ENCODE measurements around the gene THAP7.

DNA sequence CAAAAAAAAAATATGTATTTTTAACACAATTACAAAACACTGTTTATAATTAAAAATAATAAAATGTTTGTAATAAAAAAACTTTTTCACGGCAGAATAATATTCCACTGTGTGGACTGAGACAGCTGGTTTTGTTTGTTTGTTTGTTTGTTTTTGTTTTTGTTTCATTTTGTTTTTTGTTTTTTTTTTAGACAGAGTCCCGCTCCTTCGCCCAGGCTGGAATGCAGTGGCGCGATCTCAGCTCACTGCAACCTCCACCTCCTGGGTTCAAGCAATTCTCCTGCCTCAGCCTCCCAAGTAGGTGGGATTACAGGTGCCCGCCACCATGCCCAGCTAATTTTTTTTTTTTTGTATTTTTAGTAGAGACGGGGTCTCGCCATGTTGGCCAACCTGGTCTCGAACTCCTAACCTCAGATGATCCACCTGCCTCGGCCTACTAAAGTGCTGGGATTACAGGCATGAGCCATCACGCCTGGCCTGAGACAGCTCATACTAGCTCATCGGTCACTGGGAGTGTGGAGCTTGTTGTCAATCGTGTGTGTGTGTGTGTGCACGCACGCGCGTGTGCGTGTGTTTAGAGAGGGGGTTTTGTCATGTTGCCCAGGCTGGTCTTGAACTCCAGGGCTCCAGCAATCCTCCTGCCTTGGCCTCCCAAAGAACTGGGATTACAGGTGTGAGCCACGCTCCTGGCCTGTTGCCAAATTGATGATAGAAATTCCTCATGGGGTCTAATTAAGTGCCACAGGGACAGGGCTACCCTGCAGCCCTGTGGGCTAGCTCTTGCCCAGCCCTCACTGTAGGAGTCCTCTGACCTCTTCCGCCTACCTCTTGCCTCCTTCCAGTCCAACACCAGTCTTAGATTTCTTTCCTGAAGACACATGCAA, 42.1 kb downstream of the THAP7 start:
- TF ChIP-seq EZH2 (IDR thresholded peaks at IDR 0.05), result no peak
- TF ChIP-seq, protein P1, sequence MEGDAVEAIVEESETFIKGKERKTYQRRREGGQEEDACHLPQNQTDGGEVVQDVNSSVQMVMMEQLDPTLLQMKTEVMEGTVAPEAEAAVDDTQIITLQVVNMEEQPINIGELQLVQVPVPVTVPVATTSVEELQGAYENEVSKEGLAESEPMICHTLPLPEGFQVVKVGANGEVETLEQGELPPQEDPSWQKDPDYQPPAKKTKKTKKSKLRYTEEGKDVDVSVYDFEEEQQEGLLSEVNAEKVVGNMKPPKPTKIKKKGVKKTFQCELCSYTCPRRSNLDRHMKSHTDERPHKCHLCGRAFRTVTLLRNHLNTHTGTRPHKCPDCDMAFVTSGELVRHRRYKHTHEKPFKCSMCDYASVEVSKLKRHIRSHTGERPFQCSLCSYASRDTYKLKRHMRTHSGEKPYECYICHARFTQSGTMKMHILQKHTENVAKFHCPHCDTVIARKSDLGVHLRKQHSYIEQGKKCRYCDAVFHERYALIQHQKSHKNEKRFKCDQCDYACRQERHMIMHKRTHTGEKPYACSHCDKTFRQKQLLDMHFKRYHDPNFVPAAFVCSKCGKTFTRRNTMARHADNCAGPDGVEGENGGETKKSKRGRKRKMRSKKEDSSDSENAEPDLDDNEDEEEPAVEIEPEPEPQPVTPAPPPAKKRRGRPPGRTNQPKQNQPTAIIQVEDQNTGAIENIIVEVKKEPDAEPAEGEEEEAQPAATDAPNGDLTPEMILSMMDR (IDR thresholded peaks at IDR 0.05), result no peak

Measured in neural progenitor cell (in vitro differentiated cells).